HCT116 (cell line): ENCODE results near the gene PSKH1. TPM values are rescaled to one million over a fixed set of nuclear protein-coding genes. Genes with fewer than 3 reads are reported as not detected.

Source experiments
- ATAC-seq: fragments of 200-7000 bp; cut with Tn5 transposase; 2 replicates; pipeline ENCODE4 v1.9.1; 2020; ENCODE audit warnings: mild to moderate bottlenecking, moderate library complexity
- BruUV-seq: library from RNA; stranded (reverse); fragments of 400-500 nt; replicated peaks from 2 replicates; lab custom pipeline; 2021; lab: Mats Ljungman, UMichigan
- CTCF ChIA-PET: fragments of 300-600 bp; sonication (Branson Sonifier 250); formaldehyde crosslinking; loops from one replicate; lab custom pipeline; 2021; ENCODE audit warnings: antibody characterized with exemption; lab: Charles Lee
- POLR2A ChIA-PET: fragments of 300-600, 350-600 bp; sonication (Branson Sonifier 250); formaldehyde crosslinking; loops from one replicate; lab custom pipeline; 2021; ENCODE audit warnings: antibody characterized with exemption; lab: Charles Lee
- RAD21 ChIA-PET, 2 experiments: fragments of 300-600 bp; sonication (Branson Sonifier 250); formaldehyde crosslinking; loops; one replicate each; lab custom pipeline; 2023; ENCODE audit warnings: low total read pairs in 2 of 2; ENCODE audit not compliant: uncharacterized antibody in 2 of 2, unreplicated experiment in 2 of 2, low non-redundant PET in 1 of 2; lab: Charles Lee
- DNase-seq: peaks from one replicate; pipeline ENCODE4 v3.0.0-alpha.2; 2010; ENCODE audit warnings: low read depth, low spot score
- H2AFZ ChIP-seq: fragments of 200-600 bp; shearing (Covaris generic), sonication (generic); 2 replicates; pipeline ENCODE4 v1.6.1; 2017; ENCODE audit warnings: low read depth, mixed run types, mixed read lengths, antibody characterized with exemption, low read length; ENCODE audit not compliant: poor library complexity, severe bottlenecking
- H3K27ac ChIP-seq: 2 replicates; pipeline ENCODE4 v1.5.1; 2012; ENCODE audit warnings: low read depth, low read length
- H3K27me3 ChIP-seq: fragments of 200-600 bp; sonication (generic); 2 replicates; pipeline ENCODE4 v1.6.1; 2016; ENCODE audit warnings: mixed run types, low read length, mixed read lengths; ENCODE audit not compliant: insufficient read depth
- H3K36me3 ChIP-seq, 2 experiments: fragments of 200-500 bp in 1 of 2; fragments of 200-600 bp in 1 of 2; sonication (Bioruptor generic) in 1 of 2; sonication (generic) in 1 of 2; 2 replicates each; pipeline versions ENCODE4 v1.5.1 to v1.6.1; 2014 to 2016; ENCODE audit warnings: low read length in 2 of 2, inconsistent platforms in 1 of 2, mixed read lengths in 1 of 2, mixed run types in 1 of 2; ENCODE audit not compliant: insufficient read depth in 2 of 2, control insufficient read depth in 1 of 2
- H3K4me1 ChIP-seq, 2 experiments: fragments of 200-600 bp in 1 of 2; sonication (generic) in 1 of 2; 2 replicates each; pipeline versions ENCODE4 v1.5.1 to v1.6.1; 2012 to 2017; ENCODE audit warnings: low read length in 2 of 2, inconsistent platforms in 1 of 2, mild to moderate bottlenecking in 1 of 2, mixed read lengths in 1 of 2, mixed run types in 1 of 2, moderate library complexity in 1 of 2; ENCODE audit not compliant: insufficient read depth in 2 of 2, control insufficient read depth in 1 of 2
- H3K4me2 ChIP-seq: fragments of 200-600 bp; sonication (generic); 2 replicates; pipeline ENCODE4 v1.6.1; 2017; ENCODE audit warnings: mixed run types, low read length, mixed read lengths
- H3K4me3 ChIP-seq, 2 experiments: fragments of 200-600 bp in 1 of 2; sonication (generic) in 1 of 2; replicated peaks in 1 of 2; 2 replicates each; pipeline ENCODE4 v1.5.1; 2011 to 2016; ENCODE audit warnings: low read length in 2 of 2, control low read depth in 1 of 2, low read depth in 1 of 2, mild to moderate bottlenecking in 1 of 2, mixed read lengths in 1 of 2, mixed run types in 1 of 2
- H3K79me2 ChIP-seq: fragments of 200-600 bp; sonication (generic); 2 replicates; pipeline ENCODE4 v1.6.1; 2017; ENCODE audit warnings: mild to moderate bottlenecking, mixed run types, low read length, moderate library complexity, mixed read lengths; ENCODE audit not compliant: insufficient read depth
- H3K9ac ChIP-seq: fragments of 200-600 bp; sonication (generic); 2 replicates; pipeline ENCODE4 v1.6.1; 2016; ENCODE audit warnings: low read length, mixed read lengths
- H3K9me2 ChIP-seq: fragments of 200-600 bp; sonication (generic), shearing (Covaris generic); 2 replicates; pipeline ENCODE4 v1.6.1; 2017; ENCODE audit warnings: mixed run types, mild to moderate bottlenecking, moderate library complexity; ENCODE audit not compliant: insufficient read depth
- H3K9me3 ChIP-seq, 2 experiments: fragments of 200-500 bp in 1 of 2; fragments of 200-600 bp in 1 of 2; sonication (Bioruptor generic) in 1 of 2; sonication (generic) in 1 of 2; 2 replicates each; pipeline ENCODE4 v1.6.1; 2014 to 2017; ENCODE audit warnings: low read length in 2 of 2, mixed read lengths in 2 of 2, inconsistent platforms in 1 of 2, low read depth in 1 of 2, mild to moderate bottlenecking in 1 of 2, mixed run types in 1 of 2, moderate library complexity in 1 of 2; ENCODE audit not compliant: control insufficient read depth in 1 of 2, insufficient read depth in 1 of 2
- H4K20me1 ChIP-seq: fragments of 200-600 bp; sonication (generic), shearing (Covaris generic); 2 replicates; pipeline ENCODE4 v1.6.1; 2017; ENCODE audit warnings: mixed run types, mild to moderate bottlenecking, moderate library complexity; ENCODE audit not compliant: insufficient read depth
- CBX3 ChIP-seq: IDR thresholded peaks from 2 replicates; pipeline ENCODE4 v1.6.1; 2012; ENCODE audit warnings: low read depth
- EGR1 ChIP-seq: IDR thresholded peaks from 2 replicates; pipeline ENCODE4 v1.6.1; 2012; ENCODE audit warnings: low read depth
- ELF1 ChIP-seq: IDR thresholded peaks from 2 replicates; pipeline ENCODE4 v1.6.1; 2012; ENCODE audit warnings: low read depth, borderline replicate concordance
- EZH2 ChIP-seq: fragments of 200-600 bp; sonication (generic); IDR thresholded peaks from 2 replicates; pipeline ENCODE4 v1.6.1; 2017; ENCODE audit warnings: antibody characterized with exemption, mixed run types
- FOSL1 ChIP-seq: IDR thresholded peaks from 2 replicates; pipeline ENCODE4 v1.6.1; 2012; ENCODE audit warnings: low read depth
- JUND ChIP-seq: IDR thresholded peaks from 2 replicates; pipeline ENCODE4 v1.6.1; 2012
- REST ChIP-seq: IDR thresholded peaks from 2 replicates; pipeline ENCODE4 v1.6.1; 2012; ENCODE audit warnings: low read depth
- SRF ChIP-seq: IDR thresholded peaks from 2 replicates; pipeline ENCODE4 v1.6.1; 2012; ENCODE audit warnings: low read depth
- YY1 ChIP-seq: IDR thresholded peaks from 2 replicates; pipeline ENCODE4 v1.6.1; 2011; ENCODE audit warnings: low read length, low read depth, moderate library complexity, mild to moderate bottlenecking; ENCODE audit not compliant: insufficient replicate concordance; ENCODE audit errors: extremely low read depth
- ZFX ChIP-seq: fragments of 450-650 bp; IDR thresholded peaks from 2 replicates; pipeline ENCODE4 v1.6.1; 2017
- ZNF274 ChIP-seq: fragments of 200-500 bp; sonication (Bioruptor generic); IDR thresholded peaks from 2 replicates; pipeline ENCODE4 v1.6.1; 2014; ENCODE audit warnings: mild to moderate bottlenecking, low read depth, low read length, inconsistent platforms
- intact Hi-C: fragments of 100-400 bp; cut with micrococcal nuclease; formaldehyde crosslinking; loops from 2 replicates; pipeline ENCODE4 v1.10.0; 2022
- total RNA-seq: library from RNA; stranded (reverse); gene quantifications from one replicate; pipeline ENCODE4 v1.2.1, GENCODE V29; 2021; ENCODE audit not compliant: unreplicated experiment
- TF ChIP-seq, protein P1 (sequence below): IDR thresholded peaks from 2 replicates; pipeline ENCODE4 v1.6.1; 2011; ENCODE audit warnings: mild to moderate bottlenecking, low read length, moderate library complexity; ENCODE audit not compliant: insufficient replicate concordance; ENCODE audit errors: extremely low read depth
- TF ChIP-seq, protein P2 (sequence below): IDR thresholded peaks from 2 replicates; pipeline ENCODE4 v1.6.1; 2012

PSKH1 gene
- total RNA-seq, 1 experiment from 2014 or later, result 16.2 TPM

DNA sequence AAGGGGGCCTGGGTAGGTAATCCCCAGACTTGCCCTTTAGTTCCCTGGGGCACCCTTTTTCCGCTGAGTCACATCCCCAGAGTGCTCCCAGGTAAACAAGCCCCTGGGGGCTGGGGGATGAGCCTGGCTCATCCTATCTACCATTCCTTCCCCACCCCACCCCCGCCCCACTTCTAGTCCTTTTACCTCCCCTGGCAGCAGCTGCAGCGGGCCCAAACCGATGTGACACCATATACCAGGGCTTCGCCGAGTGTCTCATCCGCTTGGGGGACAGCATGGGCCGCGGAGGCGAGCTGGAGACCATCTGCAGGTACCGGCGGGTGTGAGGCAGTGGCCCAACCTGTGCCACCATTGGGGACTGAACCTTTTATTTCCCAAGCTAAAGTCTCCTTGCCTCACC lies 7.5 kb upstream of the PSKH1 start:
- TF ChIP-seq, protein P1, sequence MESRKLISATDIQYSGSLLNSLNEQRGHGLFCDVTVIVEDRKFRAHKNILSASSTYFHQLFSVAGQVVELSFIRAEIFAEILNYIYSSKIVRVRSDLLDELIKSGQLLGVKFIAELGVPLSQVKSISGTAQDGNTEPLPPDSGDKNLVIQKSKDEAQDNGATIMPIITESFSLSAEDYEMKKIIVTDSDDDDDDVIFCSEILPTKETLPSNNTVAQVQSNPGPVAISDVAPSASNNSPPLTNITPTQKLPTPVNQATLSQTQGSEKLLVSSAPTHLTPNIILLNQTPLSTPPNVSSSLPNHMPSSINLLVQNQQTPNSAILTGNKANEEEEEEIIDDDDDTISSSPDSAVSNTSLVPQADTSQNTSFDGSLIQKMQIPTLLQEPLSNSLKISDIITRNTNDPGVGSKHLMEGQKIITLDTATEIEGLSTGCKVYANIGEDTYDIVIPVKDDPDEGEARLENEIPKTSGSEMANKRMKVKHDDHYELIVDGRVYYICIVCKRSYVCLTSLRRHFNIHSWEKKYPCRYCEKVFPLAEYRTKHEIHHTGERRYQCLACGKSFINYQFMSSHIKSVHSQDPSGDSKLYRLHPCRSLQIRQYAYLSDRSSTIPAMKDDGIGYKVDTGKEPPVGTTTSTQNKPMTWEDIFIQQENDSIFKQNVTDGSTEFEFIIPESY, result no peak
- TF ChIP-seq SRF (no peak), YY1 (no peak), ZNF274 (no peak), FOSL1 (no peak), CBX3 (no peak), EGR1 (no peak), EZH2 (no peak), JUND (no peak), ELF1 (no peak), ZFX (no peak), REST (no peak)
- TF ChIP-seq, protein P2, sequence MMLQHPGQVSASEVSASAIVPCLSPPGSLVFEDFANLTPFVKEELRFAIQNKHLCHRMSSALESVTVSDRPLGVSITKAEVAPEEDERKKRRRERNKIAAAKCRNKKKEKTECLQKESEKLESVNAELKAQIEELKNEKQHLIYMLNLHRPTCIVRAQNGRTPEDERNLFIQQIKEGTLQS, result no peak
- Histone ChIP-seq H3K4me1 (no peaks in the 10 kb centered on the region), H3K4me3 (no peak overlapping the region), H3K9ac (no peak overlapping the region), H3K27me3 (no peaks in the 10 kb centered on the region), H3K79me2 (no peaks in the 10 kb centered on the region), H3K4me2 (no peak overlapping the region), H2AFZ (no peak overlapping the region), H3K27ac (no peak overlapping the region), H3K9me3 (no peaks in the 10 kb centered on the region), H3K9me2 (no peaks in the 10 kb centered on the region), H3K36me3 (peaks cover 16 to 29% of the 10 kb centered on the region in 2 experiments; a peak in 3 of 4 replicates), H4K20me1 (peaks cover 3% of the 10 kb centered on the region; the same call in 1 of the 2 replicates)
- RAD21 ChIA-PET, result no interaction called here
- intact Hi-C loops, result loop anchor here (10.0 kb wide), 1 partner anchor 339 kb away; no protein-coding TSS in a partner anchor
- no peak for DNase-seq
- POLR2A ChIA-PET, result no interaction called here
- ATAC-seq, result no peak
- BruUV-seq, result no TSS peak
- CTCF ChIA-PET, result interaction anchor here (1.1 to 2.9 kb wide), 2 partner anchors 43 to 155 kb away, joined by 3 to 13 read pairs; no protein-coding TSS in a partner anchor
